Transverse colon (tissue), 3 donors: ENCODE measurements around the gene EMX1.
"Not testable (repeated sequence)": the region's sequence is repeated elsewhere in the genome, so short reads cannot be mapped to it uniquely, and the experiment has no call there.

Experiments
- CTCF ChIP-seq, 5 experiments: fragments of 200-600 bp in 3 of 5; fragments of 450-650 bp in 2 of 5; sonication (generic) in 3 of 5; IDR thresholded peaks; 1 replicate in 2 of 5; 2 replicates in 3 of 5; pipeline ENCODE4 v1.5.1; 2016 to 2017; ENCODE audit warnings: antibody characterized with exemption in 5 of 5, inconsistent platforms in 3 of 5, mild to moderate bottlenecking in 2 of 5, moderate library complexity in 1 of 5
- POLR2A ChIP-seq: fragments of 450-650 bp; IDR thresholded peaks from one replicate; pipeline ENCODE4 v1.6.1; 2016; ENCODE audit warnings: antibody characterized with exemption, mild to moderate bottlenecking, moderate library complexity

- not testable (repeated sequence) for TF ChIP-seq CTCF (IDR thresholded peaks at IDR 0.05); POLR2A
Measured at GRCh38 chr2:72907369-72907768, 9.9 kb upstream of the EMX1 start.
